MM.1S (cell line): ENCODE data around the gene ABHD11.
A peak's percentile ranks its signal among the peaks of the same experiment; 100 is the strongest.
"Not testable (repeated sequence)": the region's sequence is repeated elsewhere in the genome, so short reads cannot be mapped to it uniquely, and the experiment has no call there.

Experiments used
- DNase-seq: peaks from one replicate; pipeline ENCODE4 v3.0.0-alpha.2; 2015
- H2AFZ ChIP-seq: fragments of 300-600 bp; sonication (generic); 2 replicates; pipeline ENCODE4 v1.6.0; 2016; ENCODE audit warnings: antibody characterized with exemption, low read length
- H3F3A ChIP-seq: fragments of 300-600 bp; sonication (generic); 2 replicates; pipeline ENCODE4 v1.6.1; 2016; ENCODE audit warnings: mild to moderate bottlenecking, antibody characterized with exemption, low read length, moderate library complexity, mixed read lengths; ENCODE audit not compliant: insufficient read depth
- H3K27ac ChIP-seq: fragments of 300-600 bp; sonication (generic); 2 replicates; pipeline ENCODE4 v1.5.1; 2016; ENCODE audit warnings: mild to moderate bottlenecking, low read length
- H3K27me3 ChIP-seq: fragments of 300-600 bp; sonication (generic); replicated peaks from 2 replicates; pipeline ENCODE4 v1.6.0; 2016; ENCODE audit warnings: low read length; ENCODE audit not compliant: insufficient read depth
- H3K36me3 ChIP-seq: fragments of 300-600 bp; sonication (generic); replicated peaks from 2 replicates; pipeline ENCODE4 v1.6.1; 2016; ENCODE audit warnings: mild to moderate bottlenecking, low read length, mixed read lengths; ENCODE audit not compliant: insufficient read depth
- H3K4me1 ChIP-seq: fragments of 300-600 bp; sonication (generic); 2 replicates; pipeline ENCODE4 v1.6.1; 2016; ENCODE audit warnings: low read length, mixed read lengths
- H3K4me2 ChIP-seq: fragments of 300-600 bp; sonication (generic); 2 replicates; pipeline ENCODE4 v1.6.0; 2016; ENCODE audit warnings: low read depth, low read length
- H3K4me3 ChIP-seq: fragments of 300-600 bp; sonication (generic); 2 replicates; pipeline ENCODE4 v1.5.1; 2016; ENCODE audit warnings: low read length, mixed read lengths
- H3K79me2 ChIP-seq: fragments of 300-600 bp; sonication (generic); 2 replicates; pipeline ENCODE4 v1.6.1; 2016; ENCODE audit warnings: mixed run types, low read length, mixed read lengths
- H3K9ac ChIP-seq: fragments of 300-600 bp; sonication (generic); 2 replicates; pipeline ENCODE4 v1.6.1; 2016; ENCODE audit warnings: low read length, mixed read lengths
- H3K9me2 ChIP-seq: fragments of 300-600 bp; sonication (generic); replicated peaks from 2 replicates; pipeline ENCODE4 v1.6.1; 2016; ENCODE audit warnings: mild to moderate bottlenecking, low read length, mixed read lengths; ENCODE audit not compliant: insufficient read depth
- H3K9me3 ChIP-seq: fragments of 300-600 bp; sonication (generic); replicated peaks from 2 replicates; pipeline ENCODE4 v1.6.1; 2016; ENCODE audit warnings: mild to moderate bottlenecking, low read length, mixed read lengths; ENCODE audit not compliant: insufficient read depth
- H4K20me1 ChIP-seq: fragments of 300-600 bp; sonication (generic); 2 replicates; pipeline ENCODE4 v1.6.1; 2016; ENCODE audit warnings: mild to moderate bottlenecking, low read length, moderate library complexity, mixed read lengths; ENCODE audit not compliant: insufficient read depth
- EZH2 ChIP-seq: fragments of 300-600 bp; sonication (generic); optimal IDR thresholded peaks from 2 replicates; pipeline ENCODE3; 2017; ENCODE audit warnings: low read depth, mild to moderate bottlenecking, antibody characterized with exemption, low read length, mixed read lengths
- EZH2phosphoT487 ChIP-seq: fragments of 300-600 bp; sonication (generic); IDR thresholded peaks from 2 replicates; pipeline ENCODE4 v1.6.1; 2018; ENCODE audit warnings: antibody characterized with exemption, low read length
- TF ChIP-seq, protein P1 (sequence below): fragments of 300-600 bp; sonication (generic); IDR thresholded peaks from 2 replicates; pipeline ENCODE4 v1.5.1; 2016; ENCODE audit warnings: antibody characterized with exemption, low read length, mixed read lengths

The ABHD11 gene

DNA sequence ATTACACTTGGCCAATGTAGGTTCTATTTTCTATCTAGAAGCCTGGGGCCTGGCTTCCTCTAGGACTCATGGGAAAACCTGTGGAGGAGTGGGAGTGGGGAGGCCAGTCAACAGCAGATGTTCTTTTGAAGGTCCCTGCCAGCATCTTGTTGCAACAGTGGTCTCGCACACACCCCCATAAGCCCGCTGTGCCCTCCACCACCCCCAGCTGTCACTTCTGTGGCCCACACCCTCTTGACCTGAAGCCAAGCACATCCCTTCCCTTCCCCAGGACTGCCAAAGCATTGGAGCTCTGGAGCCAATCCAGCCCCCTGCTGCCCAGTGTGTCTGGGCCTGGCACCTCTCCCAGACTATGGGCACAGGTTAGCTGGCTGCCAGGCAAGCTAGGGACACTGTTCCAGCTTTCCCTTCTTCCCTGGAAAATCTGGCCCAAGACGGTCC, 17.2 kb downstream of the ABHD11 start:
- no peak overlapping the region for H2AFZ ChIP-seq
- H3K27ac ChIP-seq, result no peak overlapping the region
- H3K9me3 ChIP-seq, result no peaks in the 10 kb centered on the region
- no peak overlapping the region for H3K4me3 ChIP-seq
- no peak overlapping the region for H3K9ac ChIP-seq
- H3K79me2 ChIP-seq, result 0 out of 2 replicates have a peak, but pooled peaks cover 4% of the 10 kb centered on the region
- H3K27me3 ChIP-seq, result peaks cover 10% of the 10 kb centered on the region
- H3K36me3 ChIP-seq, result no peaks in the 10 kb centered on the region
- no peak for DNase-seq
- no peak overlapping the region for H3K4me2 ChIP-seq
- no peaks in the 10 kb centered on the region for H3K4me1 ChIP-seq
- H4K20me1 ChIP-seq, result no peaks in the 10 kb centered on the region
- TF ChIP-seq EZH2phosphoT487, result no peak
- TF ChIP-seq, protein P1, sequence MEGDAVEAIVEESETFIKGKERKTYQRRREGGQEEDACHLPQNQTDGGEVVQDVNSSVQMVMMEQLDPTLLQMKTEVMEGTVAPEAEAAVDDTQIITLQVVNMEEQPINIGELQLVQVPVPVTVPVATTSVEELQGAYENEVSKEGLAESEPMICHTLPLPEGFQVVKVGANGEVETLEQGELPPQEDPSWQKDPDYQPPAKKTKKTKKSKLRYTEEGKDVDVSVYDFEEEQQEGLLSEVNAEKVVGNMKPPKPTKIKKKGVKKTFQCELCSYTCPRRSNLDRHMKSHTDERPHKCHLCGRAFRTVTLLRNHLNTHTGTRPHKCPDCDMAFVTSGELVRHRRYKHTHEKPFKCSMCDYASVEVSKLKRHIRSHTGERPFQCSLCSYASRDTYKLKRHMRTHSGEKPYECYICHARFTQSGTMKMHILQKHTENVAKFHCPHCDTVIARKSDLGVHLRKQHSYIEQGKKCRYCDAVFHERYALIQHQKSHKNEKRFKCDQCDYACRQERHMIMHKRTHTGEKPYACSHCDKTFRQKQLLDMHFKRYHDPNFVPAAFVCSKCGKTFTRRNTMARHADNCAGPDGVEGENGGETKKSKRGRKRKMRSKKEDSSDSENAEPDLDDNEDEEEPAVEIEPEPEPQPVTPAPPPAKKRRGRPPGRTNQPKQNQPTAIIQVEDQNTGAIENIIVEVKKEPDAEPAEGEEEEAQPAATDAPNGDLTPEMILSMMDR, result no peak
- no peak for TF ChIP-seq EZH2
- no peaks in the 10 kb centered on the region for H3F3A ChIP-seq
- no peaks in the 10 kb centered on the region for H3K9me2 ChIP-seq

DNA sequence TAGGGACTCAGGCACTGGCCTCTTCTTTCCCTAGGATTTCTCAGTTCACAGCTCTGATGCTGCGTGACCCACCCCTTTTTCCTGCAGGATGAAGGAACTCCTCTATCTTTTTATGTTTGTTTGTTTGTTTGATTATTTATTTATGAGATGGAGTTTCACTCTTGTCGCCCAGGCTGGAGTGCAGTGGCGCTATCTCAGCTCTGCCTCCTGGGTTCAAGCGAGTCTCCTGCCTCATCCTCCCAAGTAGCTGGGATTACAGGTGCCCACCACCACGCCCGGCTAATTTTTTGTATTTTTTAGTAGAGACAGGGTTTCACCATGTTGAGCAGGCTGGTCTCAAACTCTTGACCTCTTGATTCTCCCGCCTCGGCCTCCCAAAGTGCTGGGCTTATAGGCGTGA, 18.2 kb downstream of the ABHD11 start:
- H3K4me3 ChIP-seq, H2AFZ ChIP-seq, H3K79me2 ChIP-seq, H3K4me1 ChIP-seq, H3F3A ChIP-seq, H3K9me3 ChIP-seq, H3K27ac ChIP-seq, H3K36me3 ChIP-seq, H4K20me1 ChIP-seq, H3K4me2 ChIP-seq, H3K9ac ChIP-seq, H3K9me2 ChIP-seq, DNase-seq: not testable (repeated sequence)
- peaks cover 10% of the 10 kb centered on the region for H3K27me3 ChIP-seq

DNA sequence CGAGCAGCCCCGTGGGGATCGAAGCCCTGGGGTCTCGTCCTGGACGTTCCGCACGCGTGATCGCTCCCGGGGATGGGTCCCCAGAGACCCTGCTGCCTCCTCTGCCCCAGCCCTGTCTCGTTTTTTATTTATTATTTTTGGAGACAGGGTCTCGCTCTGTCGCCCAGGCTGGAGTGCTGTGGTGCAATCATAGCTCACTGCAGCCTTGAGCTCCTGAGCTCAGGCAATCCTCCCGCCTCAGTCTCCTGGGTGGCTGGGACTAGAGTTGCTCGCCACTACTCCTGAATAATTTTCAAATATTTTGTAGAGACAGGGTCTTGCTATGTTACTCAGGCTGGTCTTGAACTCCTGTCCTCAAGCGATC, 18.8 kb downstream of the ABHD11 start:
- Histone ChIP-seq H3K4me2 (peak overlapping the region; percentile 90), H3K27me3 (peaks cover 10% of the 10 kb centered on the region), H3K27ac (no peak overlapping the region), H3K36me3 (no peaks in the 10 kb centered on the region), H3K4me1 (no peaks in the 10 kb centered on the region), H4K20me1 (no peaks in the 10 kb centered on the region), H3K9ac (no peak overlapping the region), H3K9me3 (no peaks in the 10 kb centered on the region), H3K9me2 (no peaks in the 10 kb centered on the region), H2AFZ (peak overlapping the region; percentile 64; the same call in 1 of the 2 replicates), H3F3A (no peaks in the 10 kb centered on the region), H3K4me3 (peak overlapping the region; percentile 57), H3K79me2 (0 out of 2 replicates have a peak, but pooled peaks cover 4% of the 10 kb centered on the region)
- no peak for DNase-seq
- no peak for TF ChIP-seq EZH2
- no peak for TF ChIP-seq EZH2phosphoT487
- TF ChIP-seq, protein P1, result no peak

DNA sequence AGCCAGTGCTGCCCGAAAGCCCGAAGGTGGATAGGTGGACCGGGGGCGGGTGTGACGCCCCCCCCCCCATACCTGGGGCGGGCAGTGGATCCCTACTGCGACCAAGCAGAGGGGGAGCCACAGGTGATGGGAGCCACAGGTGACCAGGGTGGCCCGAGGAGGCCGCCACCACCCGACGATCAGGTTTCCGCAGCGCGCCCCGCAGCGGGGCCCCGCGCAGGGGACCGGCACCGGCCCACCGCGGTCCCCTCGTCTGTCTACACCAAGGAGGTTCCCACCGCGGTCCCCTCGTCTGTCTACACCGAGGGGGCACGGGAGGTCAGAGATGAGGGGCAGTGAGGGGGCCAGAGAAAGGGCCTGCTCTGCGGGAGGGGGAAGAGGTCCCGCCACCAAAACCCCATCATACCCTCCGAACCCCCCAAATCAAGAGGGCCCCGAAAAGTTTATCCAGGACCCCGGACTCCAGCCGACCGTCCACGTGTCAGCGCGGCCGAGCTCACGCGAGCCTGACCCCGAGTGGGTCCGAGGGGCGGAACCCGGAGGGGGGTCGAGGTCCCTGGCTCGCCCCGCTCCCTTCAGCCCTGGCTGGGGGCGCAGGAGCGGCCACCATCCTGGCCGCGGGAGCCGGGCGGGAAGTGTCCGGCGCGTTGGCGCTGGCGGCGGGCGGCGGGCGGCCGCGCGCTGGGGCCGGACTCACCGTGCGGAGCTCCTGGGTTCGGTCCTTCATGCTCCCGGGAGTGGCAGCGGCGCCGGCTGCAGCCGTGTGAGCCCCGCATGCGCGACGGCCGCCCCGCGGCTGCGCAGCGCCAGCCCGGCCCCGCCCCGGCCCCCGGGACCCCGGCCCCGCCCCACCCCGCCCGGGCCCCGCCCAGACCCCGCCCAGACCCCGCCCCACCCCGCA, 19.4 kb downstream of the ABHD11 start, which contains the start of gene STX1A:
TSS of gene STX1A (minus strand) at position 765 of the 901 bp plus-strand sequence. CDS start at position 727, 38 bp downstream.
- H3K4me2 ChIP-seq, result peak within 1 kb of the TSS; percentile 98
- H3K27me3 ChIP-seq, result peaks cover 10% of the 10 kb centered on the region
- 0 out of 2 replicates have a peak, but pooled peaks cover 4% of the 10 kb centered on the region for H3K79me2 ChIP-seq
- peak within 1 kb of the TSS; percentile 91 for H3K4me3 ChIP-seq
- peak within 1 kb of the TSS; percentile 67 for H3K9ac ChIP-seq
- H3K4me1 ChIP-seq, result no peaks in the 10 kb centered on the region
- no peak within 1 kb of the TSS for H3K27ac ChIP-seq
- no peaks in the 10 kb centered on the region for H3K9me2 ChIP-seq
- no peaks in the 10 kb centered on the region for H3K9me3 ChIP-seq
- no peaks in the 10 kb centered on the region for H3K36me3 ChIP-seq
- DNase-seq, result peak; percentile 75
- no peaks in the 10 kb centered on the region for H4K20me1 ChIP-seq
- no peaks in the 10 kb centered on the region for H3F3A ChIP-seq
- peak within 1 kb of the TSS; percentile 93 for H2AFZ ChIP-seq
- TF ChIP-seq, protein P1, result no peak; the same call in 1 of the 2 replicates
- TF ChIP-seq EZH2, result no peak
